Omental fat pad (tissue), 4 donors: Measurements from ENCODE around the gene CAMK2D. TPM values are rescaled to one million over a fixed set of nuclear protein-coding genes. Genes with fewer than 3 reads are reported as not detected.
A peak's percentile ranks its signal among the peaks of the same experiment; 100 is the strongest.

Experiments used
- ATAC-seq: fragments of 150-250 bp; one replicate; pipeline ENCODE4 v1.9.1; 2016; ENCODE audit warnings: mild to moderate bottlenecking, moderate library complexity; ENCODE audit not compliant: low FRiP score
- DNase-seq: peaks from one replicate; pipeline ENCODE4 v3.0.0-alpha.2; 2019; ENCODE audit warnings: low spot score
- total RNA-seq, 4 donors: library from RNA; depleted of rRNA; stranded (reverse); fragments of >200 nt; gene quantifications; one replicate each; pipeline ENCODE4 v1.1.0, GENCODE V29; 2016
- TF ChIP-seq, protein P1 (sequence below), 3 donors: fragments of 450-650 bp; IDR thresholded peaks; one replicate each; pipeline ENCODE4 v1.5.1; 2016 to 2017; ENCODE audit warnings: antibody characterized with exemption in 3 of 3, mild to moderate bottlenecking in 3 of 3, moderate library complexity in 2 of 3

The CAMK2D gene
- total RNA-seq, 4 donors from 2014 or later: 78.7 to 86.1 (median 83.2) TPM

- ATAC-seq (no peak), DNase-seq (no peak)
- TF ChIP-seq, protein P1, sequence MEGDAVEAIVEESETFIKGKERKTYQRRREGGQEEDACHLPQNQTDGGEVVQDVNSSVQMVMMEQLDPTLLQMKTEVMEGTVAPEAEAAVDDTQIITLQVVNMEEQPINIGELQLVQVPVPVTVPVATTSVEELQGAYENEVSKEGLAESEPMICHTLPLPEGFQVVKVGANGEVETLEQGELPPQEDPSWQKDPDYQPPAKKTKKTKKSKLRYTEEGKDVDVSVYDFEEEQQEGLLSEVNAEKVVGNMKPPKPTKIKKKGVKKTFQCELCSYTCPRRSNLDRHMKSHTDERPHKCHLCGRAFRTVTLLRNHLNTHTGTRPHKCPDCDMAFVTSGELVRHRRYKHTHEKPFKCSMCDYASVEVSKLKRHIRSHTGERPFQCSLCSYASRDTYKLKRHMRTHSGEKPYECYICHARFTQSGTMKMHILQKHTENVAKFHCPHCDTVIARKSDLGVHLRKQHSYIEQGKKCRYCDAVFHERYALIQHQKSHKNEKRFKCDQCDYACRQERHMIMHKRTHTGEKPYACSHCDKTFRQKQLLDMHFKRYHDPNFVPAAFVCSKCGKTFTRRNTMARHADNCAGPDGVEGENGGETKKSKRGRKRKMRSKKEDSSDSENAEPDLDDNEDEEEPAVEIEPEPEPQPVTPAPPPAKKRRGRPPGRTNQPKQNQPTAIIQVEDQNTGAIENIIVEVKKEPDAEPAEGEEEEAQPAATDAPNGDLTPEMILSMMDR (IDR thresholded peaks at IDR 0.05): no peak
These were observed 27.4 kb upstream of the CAMK2D start for GRCh38 chr4:113788888-113789287.

DNA sequence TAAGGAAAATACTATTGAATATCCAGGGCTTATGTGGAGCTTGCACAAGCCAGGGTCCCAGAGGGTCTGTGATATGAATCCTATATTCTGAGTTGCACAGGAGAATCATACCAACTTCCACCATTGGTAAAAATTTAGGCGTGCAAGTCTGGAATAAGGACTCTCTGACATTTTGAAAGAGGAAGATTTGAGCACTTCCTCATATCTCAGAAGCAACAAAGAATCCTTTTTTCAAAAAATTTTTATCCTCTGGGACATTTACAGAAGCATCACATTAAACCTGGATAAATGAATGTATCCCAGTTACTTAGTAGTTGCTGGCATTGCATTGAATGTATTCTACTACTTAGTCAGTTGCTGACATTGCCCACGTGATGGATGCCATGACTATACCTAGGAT, 24.2 kb upstream of the CAMK2D start:
- TF ChIP-seq, protein P1 (IDR thresholded peaks at IDR 0.05): no peak
- ATAC-seq (no peak), DNase-seq (no peak)

GRCh38 chr4:113784497-113785250, 23.1 kb upstream of the CAMK2D start:
- TF ChIP-seq, protein P1 (IDR thresholded peaks at IDR 0.05): no peak
- ATAC-seq (peak; percentile 54), DNase-seq (no peak)

GRCh38 chr4:113783701-113784100, 22.2 kb upstream of the CAMK2D start:
- DNase-seq (no peak), ATAC-seq (no peak)
- TF ChIP-seq, protein P1 (IDR thresholded peaks at IDR 0.05): no peak

- TF ChIP-seq, protein P1 (IDR thresholded peaks at IDR 0.05): no peak
- DNase-seq (no peak), ATAC-seq (no peak)
These were observed 21.8 kb upstream of the CAMK2D start for GRCh38 chr4:113783289-113783688.

DNA sequence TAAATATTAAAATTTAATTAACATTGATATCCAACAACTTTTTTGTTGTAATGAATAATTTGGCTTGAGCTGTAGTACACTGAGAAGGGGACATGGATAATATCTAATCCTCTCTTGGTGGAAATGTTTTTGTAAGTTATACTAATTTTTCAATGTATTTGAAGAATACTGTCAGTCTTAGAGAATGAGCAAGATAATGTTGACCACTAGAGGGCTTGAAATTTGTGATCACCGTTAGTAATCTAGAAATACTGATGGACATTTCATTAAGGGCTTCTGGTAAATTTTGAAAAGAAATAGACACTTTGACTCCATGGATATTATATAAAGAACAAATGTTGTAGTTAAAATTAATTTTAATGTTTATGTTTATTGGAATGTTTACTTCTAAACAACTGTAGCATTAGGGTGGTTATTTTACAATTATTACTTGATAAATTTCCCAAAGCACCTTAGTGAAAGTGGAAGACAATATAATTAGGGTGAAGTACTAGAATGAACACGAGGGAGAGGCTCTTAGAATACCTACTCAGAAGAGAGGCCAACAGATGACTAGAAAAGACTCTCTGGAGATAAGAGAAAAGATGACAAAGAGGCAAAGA, 20.0 kb upstream of the CAMK2D start:
- no peak for ATAC-seq
- DNase-seq: no peak
- TF ChIP-seq, protein P1 (IDR thresholded peaks at IDR 0.05): no peak

- TF ChIP-seq, protein P1 (IDR thresholded peaks at IDR 0.05): no peak
- DNase-seq: no peak
- no peak for ATAC-seq
These were observed 15.1 kb upstream of the CAMK2D start for GRCh38 chr4:113776679-113777078.
